GM23248 (cell line): ENCODE data around the gene DENND1A. TPM values are rescaled to one million over a fixed set of nuclear protein-coding genes. Genes with fewer than 3 reads are reported as not detected.
A peak's percentile ranks its signal among the peaks of the same experiment; 100 is the strongest.

Experiments used
- DNase-seq: peaks from one replicate; pipeline ENCODE4 v3.0.0-alpha.2; 2015
- H2AFZ ChIP-seq: fragments of 200-600 bp; sonication (generic); 2 replicates; pipeline ENCODE4 v1.6.1; 2016; ENCODE audit warnings: antibody characterized with exemption
- H3F3A ChIP-seq: fragments of 200-600 bp; sonication (generic); 2 replicates; pipeline ENCODE4 v1.6.1; 2016; ENCODE audit warnings: mild to moderate bottlenecking, antibody characterized with exemption, mixed run types; ENCODE audit not compliant: insufficient read depth
- H3K27ac ChIP-seq: fragments of 200-600 bp; sonication (generic); 2 replicates; pipeline ENCODE4 v1.5.1; 2016; ENCODE audit warnings: mild to moderate bottlenecking
- H3K27me3 ChIP-seq: fragments of 200-600 bp; sonication (generic); replicated peaks from 2 replicates; pipeline ENCODE4 v1.6.1; 2016; ENCODE audit warnings: mild to moderate bottlenecking; ENCODE audit not compliant: insufficient read depth
- H3K36me3 ChIP-seq: fragments of 200-600 bp; sonication (generic); 2 replicates; pipeline ENCODE4 v1.6.1; 2016; ENCODE audit warnings: low read depth, mild to moderate bottlenecking
- H3K4me1 ChIP-seq: fragments of 200-600 bp; sonication (generic); 2 replicates; pipeline ENCODE4 v1.6.1; 2016; ENCODE audit warnings: mild to moderate bottlenecking; ENCODE audit not compliant: insufficient read depth
- H3K4me2 ChIP-seq: fragments of 200-600 bp; sonication (generic); one replicate; pipeline ENCODE4 v1.6.1; 2016; ENCODE audit warnings: mild to moderate bottlenecking; ENCODE audit not compliant: unreplicated experiment
- H3K4me3 ChIP-seq: fragments of 200-600 bp; sonication (generic); 2 replicates; pipeline ENCODE4 v1.5.1; 2016; ENCODE audit warnings: mild to moderate bottlenecking
- H3K79me2 ChIP-seq: fragments of 200-600 bp; sonication (generic); 2 replicates; pipeline ENCODE4 v1.6.1; 2016; ENCODE audit warnings: mild to moderate bottlenecking; ENCODE audit not compliant: insufficient read depth
- H3K9ac ChIP-seq: fragments of 200-600 bp; sonication (generic); 2 replicates; pipeline ENCODE4 v1.6.1; 2016; ENCODE audit warnings: mild to moderate bottlenecking
- H3K9me2 ChIP-seq: fragments of 200-600 bp; sonication (generic); 2 replicates; pipeline ENCODE4 v1.6.1; 2016; ENCODE audit warnings: mixed run types, mild to moderate bottlenecking, moderate library complexity; ENCODE audit not compliant: insufficient read depth
- H3K9me3 ChIP-seq: fragments of 200-600 bp; sonication (generic); one replicate; pipeline ENCODE4 v1.6.1; 2017; ENCODE audit warnings: low read depth
- H4K20me1 ChIP-seq: fragments of 200-600 bp; sonication (generic); 2 replicates; pipeline ENCODE4 v1.6.0; 2016; ENCODE audit not compliant: insufficient read depth
- EZH2 ChIP-seq: fragments of 200-600 bp; sonication (generic); IDR thresholded peaks from 2 replicates; pipeline ENCODE4 v1.6.1; 2018; ENCODE audit warnings: antibody characterized with exemption, mild to moderate bottlenecking; ENCODE audit not compliant: insufficient read depth, poor library complexity, severe bottlenecking
- EZH2phosphoT487 ChIP-seq: fragments of 200-600 bp; sonication (generic); IDR thresholded peaks from 2 replicates; pipeline ENCODE4 v1.6.1; 2018; ENCODE audit warnings: antibody characterized with exemption, moderate library complexity, mild to moderate bottlenecking, low read depth; ENCODE audit not compliant: insufficient read depth
- WGBS, 2 experiments: methylation state at CpG; one replicate each; pipeline ENCODE4 v1.1.6; 2015 to 2017; ENCODE audit warnings: low lambda C conversion rate in 2 of 2, low coverage in 1 of 2; ENCODE audit errors: missing lambda C conversion rate in 2 of 2; 5-methylcytosine and 5-hydroxymethylcytosine counted together
- in situ Hi-C: fragments of 300-500 bp; cut with MboI; formaldehyde crosslinking; loops from 2 replicates; pipeline ENCODE4 v1.15.0; 2020
- polyA plus RNA-seq: library from polyadenylated mRNA; unstranded; fragments of >200 nt; fragmentation: Nextera tagmentation; extraction: Ambion mirVana; gene quantifications from 2 replicates; pipeline ENCODE4 v1.2.1, GENCODE V29; 2016
- total RNA-seq: library from RNA; depleted of rRNA; stranded (reverse); fragments of >200 nt; shearing (Covaris generic); gene quantifications from 2 replicates; pipeline ENCODE4 v1.2.3, GENCODE V29; 2014

DENND1A gene
- total and polyA plus RNA-seq, 2 experiments from 2014 or later, result 13.2 to 16.4 TPM

- in situ Hi-C loops, result no loop called here
- no peak overlapping the region for H3K4me2 ChIP-seq
- H3K9ac ChIP-seq, result no peak overlapping the region
These were observed 140.2 kb downstream of the DENND1A start for GRCh38 chr9:123789554-123790292.

GRCh38 chr9:123787416-123787815 is 142.5 kb downstream of the DENND1A start:
- Histone ChIP-seq H3K9me2 (peaks cover 4% of the 10 kb centered on the region; the same call in 1 of the 2 replicates), H3K27ac (no peak overlapping the region), H4K20me1 (no peaks in the 10 kb centered on the region), H3K27me3 (no peaks in the 10 kb centered on the region), H3K4me3 (no peak overlapping the region), H2AFZ (no peak overlapping the region), H3K4me1 (peaks cover 34% of the 10 kb centered on the region), H3K4me2 (peak overlapping the region; percentile 9), H3K36me3 (no peaks in the 10 kb centered on the region), H3F3A (peaks cover 41% of the 10 kb centered on the region), H3K9me3 (no peaks in the 10 kb centered on the region), H3K79me2 (no peaks in the 10 kb centered on the region; the same call in 1 of the 2 replicates), H3K9ac (no peak overlapping the region)
- WGBS, 2 experiments, result 50 to 77% methylated on average over 1 of the region's 1 CpG
- no peak for TF ChIP-seq EZH2
- no peak for TF ChIP-seq EZH2phosphoT487
- in situ Hi-C loops, result no loop called here
- DNase-seq, result peak; percentile 6

More at GRCh38 chr9:123789554-123790292, 140.2 kb downstream of the DENND1A start:
- H3K4me1 ChIP-seq, result peaks cover 17% of the 10 kb centered on the region
- H3K36me3 ChIP-seq, result no peaks in the 10 kb centered on the region
- H3K79me2 ChIP-seq, result peaks cover 15% of the 10 kb centered on the region; the same call in 1 of the 2 replicates
- H3K9me3 ChIP-seq, result no peaks in the 10 kb centered on the region
- no peaks in the 10 kb centered on the region for H3K27me3 ChIP-seq
- WGBS, 2 experiments, result 97 to 99% methylated on average over 5 of the region's 5 CpGs
- no peak for TF ChIP-seq EZH2
- no peak for TF ChIP-seq EZH2phosphoT487
- DNase-seq, result no peak
- no peak overlapping the region for H3K27ac ChIP-seq
- H3F3A ChIP-seq, result peaks cover 22% of the 10 kb centered on the region
- H4K20me1 ChIP-seq, result no peaks in the 10 kb centered on the region
- no peak overlapping the region for H3K4me3 ChIP-seq
- peaks cover 4% of the 10 kb centered on the region; the same call in 1 of the 2 replicates for H3K9me2 ChIP-seq
- no peak overlapping the region for H2AFZ ChIP-seq

- no peak for TF ChIP-seq EZH2phosphoT487
- TF ChIP-seq EZH2, result no peak
These were observed 145.4 kb downstream of the DENND1A start for GRCh38 chr9:123784518-123784917.

GRCh38 chr9:123778232-123778902 is 151.6 kb downstream of the DENND1A start:
- H3K27ac ChIP-seq, result no peak overlapping the region
- TF ChIP-seq EZH2phosphoT487 (no peak), EZH2 (no peak)

More at GRCh38 chr9:123784518-123784917, 145.4 kb downstream of the DENND1A start:
- DNase-seq, result peak; percentile 79
- Histone ChIP-seq H3K27me3 (no peaks in the 10 kb centered on the region), H3K4me2 (peak overlapping the region; percentile 65), H3K9ac (no peak overlapping the region), H4K20me1 (no peaks in the 10 kb centered on the region), H3K4me3 (0 out of 2 replicates have a peak overlapping the region, but pooled peaks have one; percentile 13), H3K79me2 (no peaks in the 10 kb centered on the region), H3K36me3 (no peaks in the 10 kb centered on the region), H2AFZ (no peak overlapping the region), H3K4me1 (peaks cover 34% of the 10 kb centered on the region), H3K27ac (peak overlapping the region; percentile 51), H3F3A (peaks cover 41% of the 10 kb centered on the region), H3K9me2 (no peaks in the 10 kb centered on the region; the same call in 1 of the 2 replicates), H3K9me3 (no peaks in the 10 kb centered on the region)
- 20 to 21% methylated on average over 1 of the region's 1 CpG for WGBS, 2 experiments
- in situ Hi-C loops, result no loop called here

More at GRCh38 chr9:123778232-123778902, 151.6 kb downstream of the DENND1A start:
- Histone ChIP-seq H3K27me3 (no peaks in the 10 kb centered on the region), H3K9ac (no peak overlapping the region), H3K36me3 (no peaks in the 10 kb centered on the region), H4K20me1 (no peaks in the 10 kb centered on the region), H3K9me3 (no peaks in the 10 kb centered on the region), H3F3A (peaks cover 6% of the 10 kb centered on the region), H3K4me1 (peaks cover 3% of the 10 kb centered on the region; the same call in 1 of the 2 replicates), H2AFZ (no peak overlapping the region), H3K9me2 (no peaks in the 10 kb centered on the region), H3K79me2 (no peaks in the 10 kb centered on the region), H3K4me3 (no peak overlapping the region), H3K4me2 (no peak overlapping the region)
- no peak for DNase-seq
- 97% methylated on average over 8 of the region's 8 CpGs for WGBS, 2 experiments
- in situ Hi-C loops, result no loop called here
